ENCODE measurements around the gene ZNF443.
"Not testable (repeated sequence)": the region's sequence is repeated elsewhere in the genome, so short reads cannot be mapped to it uniquely, and the experiment has no call there.

The ZNF443 gene

DNA sequence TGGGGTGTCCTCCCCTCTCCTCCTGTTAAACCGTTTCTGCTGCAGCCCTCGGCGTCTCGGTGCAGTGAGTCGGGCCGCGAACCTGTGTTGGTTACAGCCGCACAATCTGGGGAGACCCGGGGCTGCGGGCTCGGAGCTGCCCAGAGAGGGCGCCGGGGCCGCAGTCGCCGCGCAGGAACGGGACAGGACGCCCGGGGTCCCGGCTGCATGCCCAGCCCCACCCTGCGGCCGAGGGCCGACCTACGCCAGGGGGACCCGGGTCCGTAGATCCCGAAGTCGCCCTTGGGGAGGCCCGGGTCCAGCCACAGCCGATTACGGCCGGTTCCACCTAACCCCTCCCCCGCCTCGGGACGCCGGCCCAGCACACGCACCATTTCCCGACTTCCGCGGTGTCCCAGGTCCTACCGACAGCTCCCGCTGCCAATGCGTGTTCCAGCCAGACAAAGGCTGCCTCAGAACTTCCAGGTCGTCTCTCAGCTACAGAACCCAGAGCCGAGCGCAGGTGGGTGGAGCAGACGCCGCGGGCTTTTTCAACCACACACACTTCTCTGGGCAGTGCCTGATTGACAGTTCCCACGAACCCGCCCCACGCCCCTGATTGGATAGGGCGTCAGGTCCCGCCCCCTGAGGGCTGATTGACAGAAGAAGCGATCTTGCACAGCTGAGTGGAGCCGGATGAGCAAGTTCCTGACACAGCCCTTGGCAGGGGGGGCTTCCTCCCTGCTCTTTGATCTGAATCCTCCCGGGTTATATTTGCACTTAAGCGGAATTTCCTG is at the start of gene ZNF443:
Gene ZNF443 (minus strand): TSS at position 481 of the 776 bp plus-strand sequence. CDS start 107 bp downstream, at position 374.
- DNase-seq (ENCODE audit: low read depth in 2 of 2) = peak; percentile 97 to 98

DNA sequence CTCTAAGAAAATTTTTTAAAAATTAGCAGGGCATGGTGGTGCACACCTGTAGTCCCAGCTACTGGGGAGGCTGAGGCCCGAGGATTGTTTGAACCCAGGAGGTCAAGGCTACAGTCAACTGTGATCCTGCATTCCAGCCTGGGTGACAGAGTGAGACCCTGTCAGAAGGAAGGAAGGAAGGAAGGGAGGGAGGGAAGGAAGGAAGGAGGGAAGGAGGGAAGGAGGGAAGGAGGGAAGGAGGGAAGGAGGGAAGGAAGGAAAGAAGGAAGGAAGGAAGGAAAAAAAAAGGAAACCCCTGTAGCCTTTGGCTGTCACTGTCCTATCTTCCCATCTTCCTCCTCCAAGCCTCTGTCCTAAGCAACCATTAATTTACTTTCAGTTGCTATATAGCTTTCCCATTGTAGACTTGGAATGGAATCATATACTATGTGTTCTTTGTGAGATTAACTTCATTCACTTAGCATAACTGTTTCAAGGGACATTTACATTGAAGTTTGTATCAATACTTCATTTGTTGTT is 45.5 kb upstream of the ZNF443 start:
- not testable (repeated sequence) for DNase-seq (ENCODE audit: low read depth in 2 of 2)

DNA sequence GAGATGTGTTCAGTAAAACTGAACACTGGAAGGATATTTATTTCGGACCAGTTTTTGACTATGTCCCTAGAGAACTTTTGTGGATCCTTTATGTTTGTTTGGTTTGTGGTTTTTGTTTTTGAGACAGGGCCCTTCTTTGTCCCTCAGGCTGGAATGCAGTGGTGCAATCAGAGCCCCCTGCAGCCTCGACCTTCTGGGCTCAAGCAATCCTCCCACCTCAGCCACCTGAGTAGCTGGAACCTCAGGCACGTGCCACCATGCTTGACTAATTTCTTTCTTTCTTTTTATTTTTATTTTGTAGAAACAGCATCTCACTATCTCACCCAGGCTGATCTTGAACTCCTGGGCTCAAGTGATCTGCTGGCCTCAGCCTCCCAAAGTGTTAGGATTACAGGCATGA is 44.8 kb upstream of the ZNF443 start:
- DNase-seq (ENCODE audit: low read depth in 2 of 2) = no peak

DNA sequence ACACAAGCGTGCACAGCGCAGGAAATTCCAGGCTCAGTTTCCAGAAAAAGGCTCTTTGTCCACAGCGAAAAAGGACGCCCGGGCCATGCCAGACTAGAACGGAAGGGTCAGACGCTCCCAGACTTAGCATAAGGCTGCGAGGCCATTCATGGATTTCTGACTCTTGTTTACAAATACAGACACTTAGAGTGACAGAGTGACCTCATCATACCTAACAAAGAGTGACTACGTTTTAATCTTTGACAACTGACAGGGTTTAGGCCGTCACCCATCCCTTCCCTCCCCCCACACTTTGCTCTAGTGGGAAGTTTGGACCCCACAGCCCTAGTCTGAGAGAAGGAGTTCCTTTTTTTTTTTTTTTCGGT is 44.2 kb upstream of the ZNF443 start:
- DNase-seq (ENCODE audit: low read depth in 2 of 2) = no peak

DNA sequence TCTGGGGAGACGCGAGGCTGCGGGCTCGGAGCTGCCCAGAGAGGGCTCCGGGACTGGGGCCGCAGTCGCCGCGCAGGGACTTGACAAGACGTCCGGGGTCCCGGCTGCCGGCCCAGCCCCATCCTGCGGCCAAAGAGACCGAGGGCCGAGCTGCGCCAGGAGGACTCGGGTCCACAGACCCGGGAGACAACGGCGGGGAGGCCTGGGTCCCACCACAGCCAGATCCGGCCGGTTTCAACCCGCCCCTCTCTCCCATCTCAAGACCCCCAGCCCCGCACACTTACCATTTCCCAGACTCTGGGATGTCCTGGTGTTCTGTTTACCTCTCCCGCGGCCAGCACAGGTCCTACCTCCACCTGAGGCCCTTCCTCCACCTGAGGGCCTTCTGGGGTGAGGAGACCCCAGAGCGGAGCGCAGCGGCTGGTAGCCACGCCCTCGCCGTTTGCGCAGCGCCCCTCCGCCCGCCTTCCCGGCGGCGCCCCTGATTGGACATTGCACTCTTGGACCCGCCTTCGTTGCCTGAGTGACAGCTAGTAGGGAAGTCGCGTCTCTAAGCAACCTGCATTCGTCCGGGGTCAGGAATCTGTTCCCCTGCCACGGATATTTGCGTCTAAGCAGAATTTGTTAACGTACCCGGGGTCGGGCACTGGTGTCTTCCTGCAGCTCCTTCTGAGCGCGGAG is 43.7 kb upstream of the ZNF443 start, which contains the start of gene ZNF709:
Gene ZNF709 (minus strand): TSS at position 446 of the 681 bp plus-strand sequence. CDS start 159 bp downstream, at position 287.
- DNase-seq (ENCODE audit: low read depth in 2 of 2) = peak; percentile 80 to 83

DNA sequence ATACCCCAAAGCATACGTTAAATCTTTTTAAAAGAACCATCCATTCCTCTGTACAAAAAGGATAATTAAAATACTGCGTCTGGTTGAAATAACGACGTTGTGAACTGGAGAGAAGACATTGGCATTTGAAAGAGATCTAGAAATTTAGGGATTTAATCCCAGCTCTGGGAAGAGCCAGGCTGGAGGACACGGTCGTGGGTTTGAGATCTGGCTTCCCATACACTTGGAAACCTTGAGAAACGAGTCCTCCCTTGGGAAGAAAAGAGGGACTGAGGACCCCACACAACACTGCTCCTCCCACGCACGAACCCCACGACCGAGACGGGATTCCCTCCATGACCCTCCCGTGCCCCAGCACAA is 43.2 kb upstream of the ZNF443 start:
- no peak for DNase-seq (ENCODE audit: low read depth in 2 of 2)

DNA sequence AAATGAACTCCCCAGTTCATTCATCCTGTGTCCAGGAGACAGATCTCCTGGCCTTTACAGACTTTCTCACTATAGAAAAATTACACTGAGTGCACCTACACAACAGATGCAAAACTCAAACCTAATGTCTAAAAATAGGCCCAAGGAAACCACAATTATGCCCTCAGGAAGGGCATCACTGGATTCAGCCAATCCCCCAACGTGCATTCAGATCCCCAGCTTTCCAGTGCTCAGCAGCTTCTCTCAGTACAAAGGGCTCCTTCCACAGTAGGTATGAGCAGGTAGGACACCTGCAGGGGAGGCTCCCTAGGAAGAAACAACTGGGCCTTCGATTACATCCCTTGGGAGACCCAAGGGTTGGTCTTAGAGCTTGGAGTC is 41.7 kb upstream of the ZNF443 start:
- no peak for DNase-seq (ENCODE audit: low read depth in 2 of 2)

DNA sequence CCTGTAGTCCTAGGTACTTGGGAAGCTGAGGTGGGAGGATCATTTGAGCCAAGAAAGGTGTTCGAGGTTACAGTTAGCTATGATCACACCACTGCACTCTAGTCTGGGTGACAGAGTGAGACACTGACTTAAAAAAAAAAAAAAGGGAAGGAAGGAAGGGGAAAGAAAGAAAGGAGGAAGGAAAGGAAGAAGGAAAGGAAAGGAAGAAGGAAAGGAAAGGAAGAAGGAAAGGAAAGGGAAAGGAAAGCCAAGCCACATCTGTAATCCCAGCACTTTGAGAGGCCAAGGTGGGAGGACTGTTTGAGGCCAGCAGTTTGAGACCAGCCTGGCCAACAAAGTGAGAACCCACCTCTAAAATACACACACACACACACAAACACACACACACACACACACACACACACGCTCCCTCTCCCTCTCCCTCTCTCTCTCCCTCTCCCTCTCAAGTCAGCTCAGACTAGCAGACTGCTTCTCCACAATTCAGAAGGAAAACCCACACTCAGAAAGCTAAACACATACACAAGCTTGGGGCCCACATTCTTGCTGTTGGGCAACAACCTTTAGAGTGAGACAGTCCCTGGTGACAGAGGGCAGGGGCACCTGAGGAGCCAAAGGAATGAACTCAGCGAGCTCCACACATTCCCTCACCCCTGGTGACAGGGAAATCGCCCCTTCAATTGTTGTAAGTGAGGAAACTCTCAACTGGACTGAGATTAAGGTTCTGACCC is 41.1 kb upstream of the ZNF443 start:
- no peak for DNase-seq (ENCODE audit: low read depth in 2 of 2)

DNA sequence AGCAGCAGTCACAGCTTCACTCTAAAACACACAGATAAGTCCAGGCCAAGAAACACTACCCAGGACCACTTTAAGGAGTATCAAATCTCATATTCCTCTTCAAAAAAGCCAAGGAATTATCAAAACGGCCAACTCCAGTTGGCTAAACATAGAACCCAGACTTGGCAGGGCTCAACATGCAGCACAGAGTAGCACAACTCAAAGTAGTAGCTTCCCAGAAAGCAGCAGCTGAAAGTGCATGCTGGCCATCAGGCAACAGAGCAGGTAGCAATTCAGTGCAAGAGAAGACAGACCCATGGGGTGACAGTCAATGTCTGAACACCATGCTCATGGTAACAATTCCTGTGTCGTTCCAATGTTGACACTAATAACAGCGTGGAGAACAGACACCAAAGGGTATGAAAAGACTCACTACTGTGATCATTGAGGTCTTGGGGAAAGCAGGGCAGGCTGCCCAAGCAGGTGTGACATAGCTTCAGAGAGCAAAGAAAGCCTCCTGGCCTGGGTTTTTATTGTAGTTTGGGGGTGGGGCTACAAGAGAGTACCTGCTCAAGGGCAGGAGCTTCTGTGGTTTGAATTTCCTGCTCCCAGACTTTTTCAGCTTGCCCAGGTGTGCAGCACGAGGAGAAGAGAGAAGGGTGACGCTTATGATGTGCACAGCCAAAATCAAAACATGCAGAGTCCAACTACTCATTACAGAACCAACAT is 37.6 kb upstream of the ZNF443 start:
- DNase-seq (ENCODE audit: low read depth in 2 of 2) = no peak

DNA sequence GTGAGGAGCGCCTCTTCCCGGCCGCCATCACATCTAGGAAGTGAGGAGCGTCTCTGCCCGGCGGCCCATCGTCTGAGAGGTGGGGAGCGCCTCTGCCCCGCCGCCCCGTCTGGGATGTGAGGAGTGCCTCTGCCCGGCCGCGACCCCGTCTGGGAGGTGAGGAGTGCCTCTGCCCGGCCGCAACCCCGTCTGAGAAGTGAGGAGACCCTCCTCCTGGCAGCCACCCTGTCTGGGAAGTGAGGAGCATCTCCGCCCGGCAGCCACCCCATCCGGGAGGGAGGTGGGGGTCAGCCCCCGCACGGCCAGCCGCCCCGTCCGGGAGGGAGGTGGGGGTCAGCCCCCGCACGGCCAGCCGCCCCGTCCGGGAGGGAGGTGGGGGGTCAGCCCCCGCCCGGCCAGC is 26.8 kb upstream of the ZNF443 start:
- not testable (repeated sequence) for DNase-seq (ENCODE audit: low read depth in 2 of 2)

DNA sequence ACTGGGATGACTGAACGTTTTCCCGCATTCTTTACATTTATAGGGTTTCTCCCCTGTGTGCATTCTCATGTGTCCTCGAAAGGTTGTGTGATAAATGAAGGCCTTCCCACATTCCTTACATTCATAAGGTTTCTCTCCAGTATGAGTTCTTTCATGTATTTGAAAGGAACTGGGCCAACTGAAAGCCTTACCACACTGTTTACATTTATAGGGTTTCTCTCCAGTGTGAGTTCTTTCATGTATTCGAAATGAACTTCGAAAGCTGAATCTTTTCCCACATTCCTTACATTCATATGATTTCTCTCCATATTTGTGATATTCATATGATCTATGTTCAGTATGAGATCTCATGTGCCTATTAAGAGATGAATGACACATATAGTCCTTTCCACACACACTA is 24.4 kb upstream of the ZNF443 start:
- DNase-seq (ENCODE audit: low read depth in 2 of 2) = no peak

DNA sequence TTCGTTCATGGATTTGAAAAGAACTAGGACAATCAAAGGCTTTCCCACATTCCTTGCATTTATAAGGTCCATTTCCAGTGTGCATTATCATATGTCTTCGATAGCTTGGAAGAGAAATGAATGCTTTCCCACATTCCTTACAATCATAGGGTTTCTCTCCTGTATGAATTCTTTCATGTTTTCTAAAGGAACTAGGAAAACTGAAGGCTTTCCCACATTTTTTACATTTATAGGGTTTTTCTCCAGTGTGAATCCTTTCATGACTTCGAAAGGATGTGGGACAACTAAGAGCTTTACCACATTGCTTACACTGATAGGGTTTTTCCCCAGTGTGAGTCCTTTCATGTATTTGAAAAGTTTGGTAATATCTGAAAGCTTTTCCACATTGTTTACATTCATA is 23.9 kb upstream of the ZNF443 start:
- DNase-seq (ENCODE audit: low read depth in 2 of 2) = no peak

DNA sequence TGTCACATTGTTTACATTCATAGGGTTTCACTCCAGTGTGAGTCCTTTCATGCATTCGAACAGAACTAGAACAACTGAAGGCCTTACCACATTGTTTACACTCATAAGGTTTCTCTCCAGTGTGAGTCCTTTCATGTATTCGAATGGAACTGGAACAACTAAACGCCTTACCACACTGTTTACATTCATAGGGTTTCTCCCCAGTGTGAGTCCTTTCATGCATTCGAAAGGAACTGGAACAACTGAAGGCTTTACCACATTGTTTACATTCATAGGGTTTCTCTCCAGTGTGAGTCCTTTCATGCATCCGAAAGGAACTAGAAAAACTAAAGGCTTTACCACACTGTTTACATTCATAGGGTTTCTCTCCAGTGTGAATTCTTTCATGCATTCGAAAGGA is 23.3 kb upstream of the ZNF443 start:
- DNase-seq (ENCODE audit: low read depth in 2 of 2) = not testable (repeated sequence)

DNA sequence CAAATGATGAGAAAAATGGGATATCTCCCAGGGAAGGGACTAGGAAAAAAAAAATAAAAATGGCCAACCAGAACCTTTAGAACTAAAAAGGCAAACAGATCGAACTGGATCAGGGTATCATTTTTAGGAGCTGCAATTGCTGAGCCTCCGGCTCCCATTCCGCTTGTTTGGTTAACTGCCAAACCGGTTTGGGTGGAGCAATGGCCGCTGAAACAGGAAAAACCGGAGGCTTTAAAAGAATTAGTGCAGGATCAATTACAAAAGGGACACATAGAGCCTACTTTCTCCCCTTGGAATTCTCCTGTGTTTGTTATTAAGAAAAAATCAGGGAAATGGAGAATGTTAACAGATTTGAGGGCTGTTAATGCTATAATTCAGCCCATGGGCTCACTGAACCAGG is 12.7 kb upstream of the ZNF443 start:
- DNase-seq (ENCODE audit: low read depth in 2 of 2) = no peak

DNA sequence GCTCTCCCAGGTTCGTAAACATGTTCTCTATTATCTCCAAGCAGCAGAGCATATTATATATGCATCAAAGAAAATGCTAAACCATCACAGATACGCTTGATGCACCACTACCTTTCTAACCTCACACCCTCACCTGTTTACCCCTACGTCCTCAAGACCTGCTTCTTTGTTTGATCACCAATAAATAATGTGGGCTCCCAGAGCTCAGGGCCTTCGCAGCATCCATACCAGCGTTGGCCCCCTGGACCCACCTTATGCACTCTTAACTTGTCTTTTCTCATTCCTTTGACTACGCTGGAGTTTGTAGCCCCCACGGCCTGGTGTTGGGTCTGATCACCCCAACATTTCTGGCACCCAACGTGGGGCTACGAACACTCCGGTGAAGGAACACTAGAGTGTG is 10.0 kb upstream of the ZNF443 start:
- DNase-seq (ENCODE audit: low read depth in 2 of 2) = no peak

DNA sequence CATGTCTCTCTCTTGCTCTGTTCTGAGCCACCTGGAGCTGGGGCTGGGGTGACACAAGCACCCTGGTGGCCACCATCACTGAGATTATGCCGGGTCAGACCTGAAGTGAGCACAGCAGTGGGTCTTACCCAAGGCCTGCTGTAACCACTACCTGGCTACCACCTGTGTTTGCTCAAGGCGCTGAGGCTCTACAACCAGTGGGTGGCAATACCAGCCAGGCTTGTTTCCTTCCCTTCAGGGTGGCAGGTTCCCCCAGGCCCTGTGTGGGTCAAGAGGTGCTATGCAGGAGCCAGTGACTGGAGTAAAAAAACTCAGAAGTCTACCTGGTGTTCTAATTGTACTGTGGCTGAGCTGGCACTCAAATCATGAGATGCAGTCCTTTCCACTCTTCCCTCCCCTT is 8.0 kb upstream of the ZNF443 start:
- DNase-seq (ENCODE audit: low read depth in 2 of 2) = no peak

DNA sequence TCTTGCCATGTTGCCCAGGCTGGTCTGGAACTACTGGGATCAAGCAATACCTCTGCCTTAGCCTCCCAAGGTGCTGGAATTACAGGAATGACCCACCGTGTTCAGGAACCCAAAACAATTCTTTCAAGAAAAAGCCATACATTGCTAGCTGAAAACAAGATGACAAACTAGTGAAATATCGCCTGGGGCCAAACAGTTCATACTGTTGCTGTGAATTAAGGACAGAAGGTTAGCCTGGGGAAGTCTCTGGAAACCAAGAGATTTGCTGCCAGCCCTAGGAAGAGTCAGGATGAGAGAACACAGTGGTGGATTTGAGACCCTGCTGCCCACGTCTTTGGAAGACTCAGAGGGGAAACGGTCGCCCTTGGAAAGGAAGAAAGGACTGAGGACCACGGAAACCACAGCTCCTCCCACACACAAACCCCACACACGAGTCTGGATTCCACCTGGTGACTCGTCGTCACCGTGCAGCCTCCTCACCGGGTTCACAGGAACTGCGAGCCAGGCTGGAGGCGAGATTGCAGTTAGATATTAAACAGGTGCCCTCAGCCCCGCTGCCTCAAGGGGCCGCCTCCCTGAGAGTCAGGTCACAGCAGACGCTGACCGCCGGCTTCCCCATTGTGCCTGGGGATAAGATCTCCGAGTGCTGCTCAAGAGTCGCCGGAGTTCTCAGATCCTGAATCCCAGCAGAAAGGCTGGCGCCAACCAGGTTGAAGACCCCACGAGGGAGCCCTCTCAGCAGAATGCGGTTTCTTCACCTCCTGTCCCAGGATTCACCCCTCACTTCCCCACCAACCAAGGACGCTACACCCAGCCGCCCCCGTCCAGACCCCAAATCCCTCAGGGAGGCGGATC is 908 bp downstream of the ZNF443 start:
- DNase-seq (ENCODE audit: low read depth in 2 of 2) = peak in 1 of 2 donors; percentile 45

DNA sequence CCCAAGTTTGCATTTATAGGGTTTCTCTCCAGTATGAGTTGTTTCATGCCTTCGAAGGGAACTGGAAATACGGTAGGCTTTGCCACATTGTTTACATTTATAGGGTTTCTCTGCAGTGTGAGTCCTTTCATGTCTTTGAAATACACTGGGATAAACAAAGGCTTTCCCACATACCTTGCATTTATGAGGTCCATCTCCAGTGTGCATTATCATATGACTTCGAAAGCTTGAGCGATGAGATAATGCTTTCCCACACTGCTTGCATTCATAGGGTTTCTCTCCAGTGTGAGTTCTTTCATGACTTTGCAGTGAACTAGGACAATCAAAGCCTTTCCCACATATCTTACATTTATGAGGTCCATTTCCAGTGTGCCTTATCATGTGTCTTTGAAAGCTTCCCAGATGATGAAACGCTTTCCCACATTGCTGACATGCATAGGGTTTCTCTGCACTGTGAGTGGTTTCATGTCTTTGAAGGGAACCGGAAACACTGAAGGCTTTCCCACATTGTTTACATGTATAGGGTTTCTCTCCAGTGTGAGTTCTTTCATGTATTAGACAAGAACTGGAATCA is 10.0 kb downstream of the ZNF443 start:
- DNase-seq (ENCODE audit: low read depth in 2 of 2) = not testable (repeated sequence)

DNA sequence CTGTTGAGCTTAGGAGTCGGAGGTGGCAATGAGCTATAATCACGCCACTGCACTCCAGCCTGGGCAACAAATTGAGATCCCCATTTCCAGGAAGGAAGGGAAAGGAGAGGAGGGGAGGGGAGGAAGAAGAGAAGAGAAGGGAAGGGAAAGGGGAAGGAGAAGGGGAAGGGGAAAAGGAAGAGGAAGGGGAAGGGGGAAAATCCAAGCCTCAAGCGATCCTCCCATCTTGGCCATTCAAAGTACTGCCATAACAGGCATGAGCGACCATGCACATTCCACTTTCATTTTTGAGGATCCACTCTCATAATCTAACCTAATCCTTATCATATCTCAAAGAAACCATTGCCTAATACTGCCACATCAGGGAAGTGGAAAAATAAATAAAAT is 14.9 kb downstream of the ZNF443 start:
- no peak for DNase-seq (ENCODE audit: low read depth in 2 of 2)

DNA sequence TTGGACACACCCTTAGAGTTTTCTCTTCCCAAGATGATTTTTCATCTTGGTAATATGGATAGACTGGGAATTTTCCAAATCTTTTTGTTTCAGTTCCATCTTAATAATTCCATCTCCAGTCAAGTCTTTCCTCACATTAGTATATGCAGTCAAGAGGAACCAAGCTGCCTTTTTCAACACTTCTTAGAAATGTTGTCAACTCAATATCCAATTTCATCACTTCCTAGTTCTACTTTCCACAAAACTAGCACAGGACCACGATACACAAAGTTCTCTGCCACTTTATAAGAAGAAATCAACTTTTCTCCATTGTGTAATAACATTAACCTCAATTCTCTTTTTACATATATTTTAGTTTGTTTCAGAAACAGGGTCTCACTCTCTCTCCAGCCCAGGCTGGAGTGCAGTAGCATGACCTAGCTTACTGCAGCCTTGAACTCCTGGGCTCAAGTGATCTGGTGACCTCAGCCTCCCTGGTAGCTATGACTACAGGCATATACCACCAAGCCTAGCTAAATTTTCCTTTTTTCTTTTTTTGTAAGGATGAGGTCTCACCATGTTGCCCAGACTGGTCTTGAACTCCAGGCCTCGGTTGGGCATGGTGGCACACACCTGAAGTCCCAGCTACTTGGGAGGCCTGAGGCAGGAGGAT is 15.5 kb downstream of the ZNF443 start:
- no peak for DNase-seq (ENCODE audit: low read depth in 2 of 2)
